Measurements from ENCODE around the gene CLASP1. TPM values are rescaled to one million over a fixed set of nuclear protein-coding genes. Genes with fewer than 3 reads are reported as not detected.

Gene CLASP1
- total and polyA plus RNA-seq, 2 donors (not counting 3 experiments of a cell fraction or from before 2014, with no cell fraction given): 10.0 to 57.9 TPM

GRCh38 chr2:121644715-121645114 is 4.5 kb downstream of the CLASP1 start:
- Histone ChIP-seq H3K36me3 (ENCODE audit: control insufficient read depth in 2 of 2, extremely low read depth in 1 of 2, insufficient read depth in 2 of 2, low read length in 2 of 2) (no peaks in the 10 kb centered on the region), H3K9ac (replicated peaks; ENCODE audit: extremely low read depth, insufficient read depth, low read length) (no peak overlapping the region), H3K4me3 (replicated peaks in 1 of 3; ENCODE audit: insufficient read depth in 1 of 3, low read depth in 1 of 3, low read length in 3 of 3) (no peak overlapping the region), H3K4me1 (ENCODE audit: control insufficient read depth, extremely low read depth, insufficient read depth, low read length) (peaks cover 19% of the 10 kb centered on the region), H4K20me1 (replicated peaks; ENCODE audit: control insufficient read depth, extremely low read depth, insufficient read depth, low read length) (no peaks in the 10 kb centered on the region), H3K4me2 (ENCODE audit: insufficient read depth, low read length) (no peak overlapping the region), H3K9me3 (replicated peaks; ENCODE audit: control insufficient read depth, insufficient read depth, low read length) (no peaks in the 10 kb centered on the region), H3K27ac (ENCODE audit: insufficient read depth, low read depth, low read length) (no peak overlapping the region), H2AFZ (ENCODE audit: low read depth, low read length) (no peak overlapping the region), H3K27me3 (ENCODE audit: control insufficient read depth in 2 of 2, insufficient read depth in 2 of 2, low read length in 2 of 2) (no peaks in the 10 kb centered on the region), H3K79me2 (ENCODE audit: control insufficient read depth, insufficient read depth, low read length) (peaks cover 87% of the 10 kb centered on the region), H3K9me1 (replicated peaks; ENCODE audit: control insufficient read depth, extremely low read depth, insufficient read depth, low read length) (no peaks in the 10 kb centered on the region)
- intact Hi-C loops (cut with micrococcal nuclease): no loop called here
- dilution Hi-C loops (cut with MboI; ENCODE audit: extremely low pct_ligation_motif_present, low sequenced_read_pairs): no loop called here
- DNase-seq (ENCODE audit: low read depth, low spot score) (no peak), FAIRE-seq (no peak)
- BruUV-seq (replicated peaks): no TSS peak
- TF ChIP-seq JUN (IDR thresholded peaks at IDR 0.05; ENCODE audit: borderline replicate concordance, insufficient read depth, insufficient read length, low read depth) (no peak), POLR2AphosphoS5 (IDR thresholded peaks at IDR 0.05; ENCODE audit: insufficient read depth, low read depth, low read length) (no peak), POLR2A (IDR thresholded peaks at IDR 0.05; ENCODE audit: low read depth, low read length) (no peak), FOS (IDR thresholded peaks at IDR 0.05; ENCODE audit: borderline replicate concordance, insufficient read depth, low read length) (no peak), EZH2 (IDR thresholded peaks at IDR 0.05; ENCODE audit: borderline replicate concordance, low read depth, low read length, severe bottlenecking) (no peak), MYC (IDR thresholded peaks at IDR 0.05; ENCODE audit: low read depth, low read length) (no peak), GATA2 (IDR thresholded peaks at IDR 0.05; ENCODE audit: insufficient read depth, insufficient read length, low read depth, low read length) (no peak)
- TF ChIP-seq, protein P1, sequence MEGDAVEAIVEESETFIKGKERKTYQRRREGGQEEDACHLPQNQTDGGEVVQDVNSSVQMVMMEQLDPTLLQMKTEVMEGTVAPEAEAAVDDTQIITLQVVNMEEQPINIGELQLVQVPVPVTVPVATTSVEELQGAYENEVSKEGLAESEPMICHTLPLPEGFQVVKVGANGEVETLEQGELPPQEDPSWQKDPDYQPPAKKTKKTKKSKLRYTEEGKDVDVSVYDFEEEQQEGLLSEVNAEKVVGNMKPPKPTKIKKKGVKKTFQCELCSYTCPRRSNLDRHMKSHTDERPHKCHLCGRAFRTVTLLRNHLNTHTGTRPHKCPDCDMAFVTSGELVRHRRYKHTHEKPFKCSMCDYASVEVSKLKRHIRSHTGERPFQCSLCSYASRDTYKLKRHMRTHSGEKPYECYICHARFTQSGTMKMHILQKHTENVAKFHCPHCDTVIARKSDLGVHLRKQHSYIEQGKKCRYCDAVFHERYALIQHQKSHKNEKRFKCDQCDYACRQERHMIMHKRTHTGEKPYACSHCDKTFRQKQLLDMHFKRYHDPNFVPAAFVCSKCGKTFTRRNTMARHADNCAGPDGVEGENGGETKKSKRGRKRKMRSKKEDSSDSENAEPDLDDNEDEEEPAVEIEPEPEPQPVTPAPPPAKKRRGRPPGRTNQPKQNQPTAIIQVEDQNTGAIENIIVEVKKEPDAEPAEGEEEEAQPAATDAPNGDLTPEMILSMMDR (IDR thresholded peaks at IDR 0.05; ENCODE audit: extremely low read depth in 1 of 2, insufficient read depth in 1 of 2, low read depth in 1 of 2, low read length in 2 of 2): no peak
- TF ChIP-seq, protein P2, sequence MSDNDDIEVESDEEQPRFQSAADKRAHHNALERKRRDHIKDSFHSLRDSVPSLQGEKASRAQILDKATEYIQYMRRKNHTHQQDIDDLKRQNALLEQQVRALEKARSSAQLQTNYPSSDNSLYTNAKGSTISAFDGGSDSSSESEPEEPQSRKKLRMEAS (IDR thresholded peaks at IDR 0.05; ENCODE audit: insufficient read depth, insufficient read length): no peak
- POLR2A ChIA-PET: no interaction called here
- CTCF ChIA-PET: no interaction called here

All from endothelial cell of umbilical vein (primary cell).